Mucosa of descending colon (tissue), 3 donors: Measurements from ENCODE around the gene CBY2. TPM values are rescaled to one million over a fixed set of nuclear protein-coding genes. Genes with fewer than 3 reads are reported as not detected.

Experiments
- ATAC-seq: fragments of 200-7000 bp; cut with Tn5 transposase; one replicate; pipeline ENCODE4 v1.9.1; 2020; ENCODE audit warnings: mild to moderate bottlenecking, moderate library complexity
- DNase-seq, 3 donors: peaks; one replicate each; pipeline ENCODE4 v3.0.0-alpha.2; 2020
- H3K36me3 ChIP-seq: fragments of 200-600 bp; one replicate; pipeline ENCODE4 v1.8.0; 2021; ENCODE audit warnings: low read depth, mild to moderate bottlenecking
- H3K4me1 ChIP-seq: fragments of 200-600 bp; one replicate; pipeline ENCODE4 v1.8.0; 2021; ENCODE audit warnings: low read depth, mild to moderate bottlenecking
- H3K4me3 ChIP-seq: fragments of 200-600 bp; one replicate; pipeline ENCODE4 v1.8.0; 2021; ENCODE audit warnings: mild to moderate bottlenecking
- H3K9me3 ChIP-seq: fragments of 200-600 bp; one replicate; pipeline ENCODE4 v1.8.0; 2021; ENCODE audit warnings: mild to moderate bottlenecking
- intact Hi-C, 2 donors: fragments of 100-400 bp; cut with DNase I in 1 of 2; cut with micrococcal nuclease in 1 of 2; formaldehyde crosslinking; loops; one replicate each; pipeline versions ENCODE4 v1.11.0 to v1.11.1; 2022; cut with DNase I, micrococcal nuclease
- total RNA-seq, 3 donors: library from RNA; stranded (reverse); fragmentation: NEBNext Ultra II Directional in 2 of 3; extraction: Animal tissue kit (Norgen Biotek cat#: 25700) in 2 of 3; gene quantifications; one replicate each; pipeline versions ENCODE4 v1.2.1 to v1.2.4, GENCODE V29; 2021 to 2023
- TF ChIP-seq, protein P1 (sequence below): fragments of 200-600 bp; IDR thresholded peaks from one replicate; pipeline ENCODE4 v1.8.0; 2022; ENCODE audit warnings: antibody characterized with exemption, mild to moderate bottlenecking
- donor health status: DM: no; HTN: no; CAD: no; lungs with moderate emphysema.
- donor health status: DM: no; HTN: no; CAD: no.
- donor health status: DM: no; HTN: yes; CAD: no.

Gene CBY2
- total RNA-seq, 3 donors from 2014 or later, result not detected

DNA sequence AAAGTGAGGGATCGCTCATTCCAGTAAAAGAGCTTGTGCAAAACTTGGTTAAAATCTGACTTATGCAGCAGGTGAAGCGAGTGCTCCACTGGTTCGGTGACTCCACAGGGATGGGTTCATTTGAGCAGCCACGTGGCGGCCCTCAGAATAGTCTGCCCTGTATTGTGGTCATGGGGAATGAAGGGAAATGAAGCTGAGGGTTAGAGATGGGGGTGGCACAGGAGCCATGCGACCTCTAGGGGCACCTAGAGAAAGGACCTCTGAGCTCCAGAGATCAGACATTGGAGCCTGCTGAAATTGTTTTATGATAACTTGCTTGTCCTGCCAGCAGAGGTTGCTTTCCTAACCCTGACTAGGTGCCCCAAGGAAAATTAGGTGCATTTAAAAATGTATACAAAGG, 26.6 kb downstream of the CBY2 start:
- DNase-seq, result no peak
- Histone ChIP-seq H3K36me3 (no peaks in the 10 kb centered on the region), H3K9me3 (no peaks in the 10 kb centered on the region), H3K4me3 (no peak overlapping the region), H3K4me1 (no peaks in the 10 kb centered on the region)
- ATAC-seq, result no peak
- TF ChIP-seq, protein P1, sequence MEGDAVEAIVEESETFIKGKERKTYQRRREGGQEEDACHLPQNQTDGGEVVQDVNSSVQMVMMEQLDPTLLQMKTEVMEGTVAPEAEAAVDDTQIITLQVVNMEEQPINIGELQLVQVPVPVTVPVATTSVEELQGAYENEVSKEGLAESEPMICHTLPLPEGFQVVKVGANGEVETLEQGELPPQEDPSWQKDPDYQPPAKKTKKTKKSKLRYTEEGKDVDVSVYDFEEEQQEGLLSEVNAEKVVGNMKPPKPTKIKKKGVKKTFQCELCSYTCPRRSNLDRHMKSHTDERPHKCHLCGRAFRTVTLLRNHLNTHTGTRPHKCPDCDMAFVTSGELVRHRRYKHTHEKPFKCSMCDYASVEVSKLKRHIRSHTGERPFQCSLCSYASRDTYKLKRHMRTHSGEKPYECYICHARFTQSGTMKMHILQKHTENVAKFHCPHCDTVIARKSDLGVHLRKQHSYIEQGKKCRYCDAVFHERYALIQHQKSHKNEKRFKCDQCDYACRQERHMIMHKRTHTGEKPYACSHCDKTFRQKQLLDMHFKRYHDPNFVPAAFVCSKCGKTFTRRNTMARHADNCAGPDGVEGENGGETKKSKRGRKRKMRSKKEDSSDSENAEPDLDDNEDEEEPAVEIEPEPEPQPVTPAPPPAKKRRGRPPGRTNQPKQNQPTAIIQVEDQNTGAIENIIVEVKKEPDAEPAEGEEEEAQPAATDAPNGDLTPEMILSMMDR, result no peak
- intact Hi-C loops, result no loop called here

DNA sequence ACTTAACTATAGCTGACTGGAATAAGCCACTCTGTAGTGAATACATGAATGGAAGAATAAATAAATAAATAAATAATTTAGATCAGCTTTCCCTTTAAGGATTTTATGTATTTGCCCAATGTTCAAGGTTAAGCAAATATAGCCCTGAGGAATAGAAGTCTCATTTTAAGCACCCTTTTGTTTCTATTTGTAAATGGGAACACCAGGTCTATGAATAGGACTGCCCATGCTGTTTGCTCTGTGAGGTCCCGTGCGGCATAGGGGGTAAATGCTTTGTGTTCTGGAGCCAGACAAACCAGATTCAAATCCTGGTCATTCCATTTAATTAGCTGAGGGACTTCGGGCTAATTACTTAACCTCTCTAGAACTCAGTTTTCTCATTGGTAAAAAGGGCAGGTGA, 29.3 kb downstream of the CBY2 start:
- H3K9me3 ChIP-seq, result no peaks in the 10 kb centered on the region
- TF ChIP-seq, protein P1, result no peak
- no peak overlapping the region for H3K4me3 ChIP-seq
- no peak for ATAC-seq
- intact Hi-C loops, result no loop called here
- DNase-seq, result no peak
- no peaks in the 10 kb centered on the region for H3K36me3 ChIP-seq
- no peaks in the 10 kb centered on the region for H3K4me1 ChIP-seq

DNA sequence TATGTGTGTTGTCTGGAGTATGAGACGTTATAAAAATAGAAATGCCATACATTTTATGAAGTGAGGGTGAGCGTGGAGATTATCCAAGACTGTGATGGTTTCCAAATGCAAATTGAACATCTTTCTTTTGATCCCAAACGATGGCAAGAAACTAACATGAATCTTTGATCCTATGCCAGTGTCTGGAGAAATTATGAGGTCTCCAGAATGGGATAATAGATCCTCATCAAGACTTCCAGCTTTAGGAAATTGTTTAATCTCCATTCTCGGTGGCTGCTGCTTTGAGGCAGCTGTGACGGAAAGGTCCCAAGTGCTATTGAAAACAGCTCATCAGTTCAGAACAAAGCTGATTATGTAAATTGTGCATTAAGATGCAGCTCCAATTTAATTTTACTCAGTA, 30.8 kb downstream of the CBY2 start:
- Histone ChIP-seq H3K36me3 (no peaks in the 10 kb centered on the region), H3K9me3 (no peaks in the 10 kb centered on the region), H3K4me3 (no peak overlapping the region), H3K4me1 (no peaks in the 10 kb centered on the region)
- intact Hi-C loops, result no loop called here
- no peak for ATAC-seq
- TF ChIP-seq, protein P1, result no peak
- no peak for DNase-seq

GRCh38 chr13:45733361-45733760, 31.2 kb downstream of the CBY2 start:
- no peak for DNase-seq
- ATAC-seq, result no peak
- no peaks in the 10 kb centered on the region for H3K36me3 ChIP-seq
- no peaks in the 10 kb centered on the region for H3K4me1 ChIP-seq
- TF ChIP-seq, protein P1, result no peak
- H3K4me3 ChIP-seq, result no peak overlapping the region
- intact Hi-C loops, result no loop called here
- H3K9me3 ChIP-seq, result no peaks in the 10 kb centered on the region

DNA sequence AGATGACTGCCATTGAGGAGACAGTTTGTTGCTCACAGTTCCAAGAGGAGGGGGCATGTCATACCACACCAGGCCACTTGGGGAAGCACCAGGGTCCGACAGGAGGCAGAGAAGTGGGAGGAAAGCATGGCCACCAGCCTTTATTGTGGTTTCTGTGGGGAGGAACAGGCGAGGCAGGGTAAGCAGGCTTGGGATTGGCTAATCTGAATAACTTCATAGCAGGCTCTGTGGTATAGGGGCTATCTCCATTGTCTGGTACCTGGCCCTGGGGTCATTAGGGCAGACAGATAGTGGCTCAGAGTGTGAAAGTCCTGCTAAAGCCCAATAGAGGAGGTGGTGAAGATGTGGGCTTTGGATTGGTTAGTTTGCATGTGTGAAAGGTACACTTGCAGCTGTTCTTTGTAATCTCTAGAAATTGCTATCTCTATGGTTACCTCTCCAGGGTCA, 35.5 kb downstream of the CBY2 start:
- intact Hi-C loops, result no loop called here
- no peak for ATAC-seq
- TF ChIP-seq, protein P1, result no peak
- Histone ChIP-seq H3K36me3 (no peaks in the 10 kb centered on the region), H3K4me3 (no peak overlapping the region), H3K9me3 (no peaks in the 10 kb centered on the region), H3K4me1 (no peaks in the 10 kb centered on the region)
- no peak for DNase-seq

DNA sequence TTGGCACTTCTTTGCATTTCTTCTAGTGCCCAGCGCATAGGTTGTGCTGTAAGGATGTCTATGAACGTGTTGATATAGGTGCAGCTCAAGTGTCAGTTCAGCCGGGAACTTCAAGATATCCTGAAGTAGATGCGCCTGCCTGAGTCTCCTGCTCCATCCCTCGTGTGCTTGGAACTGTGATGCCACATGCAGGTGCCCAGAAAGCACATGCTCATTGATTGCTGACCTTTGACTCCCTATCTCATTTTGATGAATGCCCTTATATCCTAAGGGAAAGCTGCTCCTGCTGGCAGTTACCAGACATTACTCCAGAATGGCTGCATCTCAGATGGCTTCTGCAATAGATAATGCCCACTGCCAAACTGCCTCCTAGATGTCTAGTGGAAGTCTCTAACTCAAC, 40.9 kb downstream of the CBY2 start:
- H3K9me3 ChIP-seq, result no peaks in the 10 kb centered on the region
- TF ChIP-seq, protein P1, result no peak

More for the DNA sequence above, 40.9 kb downstream of the CBY2 start:
- intact Hi-C loops, result no loop called here
- ATAC-seq, result no peak
- no peaks in the 10 kb centered on the region for H3K36me3 ChIP-seq
- no peak for DNase-seq
- H3K4me1 ChIP-seq, result no peaks in the 10 kb centered on the region
- no peak overlapping the region for H3K4me3 ChIP-seq
